ENCODE measurements around the gene DGKD.

- TF ChIP-seq POLR2AphosphoS5 (IDR thresholded peaks at IDR 0.05; ENCODE audit: low read depth, low read length) (no peak), TAF1 (IDR thresholded peaks at IDR 0.05; ENCODE audit: borderline replicate concordance, low read depth, low read length) (no peak), POLR2A (IDR thresholded peaks at IDR 0.05; ENCODE audit: low read depth, low read length) (no peak)
These were observed 101.2 kb downstream of the DGKD start for GRCh38 chr2:233455491-233455890.

Measured in GM12892 (cell line).